Heart left ventricle (tissue), 16 donors: Measurements from ENCODE around the gene TMEM242. TPM values are rescaled to one million over a fixed set of nuclear protein-coding genes. Genes with fewer than 3 reads are reported as not detected.
"Not testable (repeated sequence)": the region's sequence is repeated elsewhere in the genome, so short reads cannot be mapped to it uniquely, and the experiment has no call there.

Source experiments
- ATAC-seq, 4 donors: fragments of 200-7000 bp; cut with Tn5 transposase; one replicate each; pipeline ENCODE4 v1.9.1; 2020 to 2022; ENCODE audit warnings: moderate library complexity in 4 of 4, mild to moderate bottlenecking in 3 of 4, moderate number of reproducible peaks in 1 of 4
- DNase-seq, 5 donors: peaks; one replicate each; pipeline ENCODE4 v3.0.0-alpha.2; 2020
- H3K27ac ChIP-seq, 12 donors: fragments of 200-600 bp; sonication (generic) in 4 of 12; one replicate each; pipeline versions ENCODE4 v1.5.0 to v1.8.0; 2016 to 2022; ENCODE audit warnings: mild to moderate bottlenecking in 2 of 12
- H3K27me3 ChIP-seq, 9 donors: fragments of 200-600 bp; sonication (generic) in 2 of 9; one replicate each; pipeline versions ENCODE4 v1.5.1 to v1.8.0; 2016 to 2022; ENCODE audit warnings: mild to moderate bottlenecking in 3 of 9
- H3K36me3 ChIP-seq, 9 donors: fragments of 200-600 bp; sonication (generic) in 2 of 9; one replicate each; pipeline versions ENCODE4 v1.5.0 to v1.8.0; 2018 to 2022; ENCODE audit warnings: mild to moderate bottlenecking in 2 of 9
- H3K4me1 ChIP-seq, 12 donors: fragments of 200-600 bp; sonication (generic) in 4 of 12; one replicate each; pipeline versions ENCODE4 v1.5.0 to v1.8.0; 2016 to 2022; ENCODE audit warnings: mild to moderate bottlenecking in 3 of 12
- H3K4me3 ChIP-seq, 12 donors: fragments of 200-600 bp; sonication (generic) in 4 of 12; one replicate each; pipeline versions ENCODE4 v1.5.0 to v1.8.0; 2017 to 2022; ENCODE audit warnings: mild to moderate bottlenecking in 9 of 12, moderate library complexity in 4 of 12
- H3K9me3 ChIP-seq, 12 donors: fragments of 200-600 bp; sonication (generic) in 4 of 12; one replicate each; pipeline versions ENCODE4 v1.5.0 to v1.8.0; 2016 to 2022; ENCODE audit warnings: mild to moderate bottlenecking in 1 of 12
- POLR2A ChIP-seq, 2 donors: fragments of 450-650 bp; IDR thresholded peaks; one replicate each; pipeline ENCODE4 v1.6.1; 2017; ENCODE audit warnings: antibody characterized with exemption in 2 of 2, mild to moderate bottlenecking in 2 of 2, moderate library complexity in 2 of 2
- WGBS, 4 donors: extraction: QIAGEN DNeasy Blood & Tissue Kit in 2 of 4; methylation state at CpG; one replicate each; pipeline versions ENCODE4 v1.1.5 to v1.1.7; 2013 to 2018; 5-methylcytosine and 5-hydroxymethylcytosine counted together
- intact Hi-C, 10 donors: fragments of 100-400 bp; cut with DNase I; formaldehyde crosslinking; loops; one replicate each; pipeline versions ENCODE4 v1.11.1 to v1.14.2; 2022
- polyA plus RNA-seq, 2 donors: library from polyadenylated mRNA; stranded (reverse); fragments of 200-250 nt; gene quantifications; one replicate each; pipeline ENCODE4 v1.2.3, GENCODE V29; 2013
- total RNA-seq, 9 donors: library from RNA; depleted of rRNA in 2 of 9; stranded (reverse); fragments of >200 nt in 2 of 9; fragmentation: NEBNext Ultra II Directional in 3 of 9; extraction: Animal tissue kit (Norgen Biotek cat#: 25700) in 3 of 9; gene quantifications; one replicate each; pipeline versions ENCODE4 v1.1.0 to v1.2.4, GENCODE V29; 2016 to 2023
- TF ChIP-seq, protein P1 (sequence below), 12 donors: fragments of 200-600 bp; sonication (generic) in 4 of 12; IDR thresholded peaks; one replicate each; pipeline versions ENCODE4 v1.5.0 to v1.8.0; 2018 to 2022; ENCODE audit warnings: antibody characterized with exemption in 12 of 12, mild to moderate bottlenecking in 5 of 12
- donor health status: ischemic (EF 13 %, LVEDD 7.1; RV severe dilation, severe dysfunction).
- donor health status: healthy with polysubstance abuse.
- donor health status: DM: no; HTN: yes; CAD: no.
- donor health status: DM: no; HTN: no; CAD: no.
- donor health status: ischemic (EF 25% LVEDD 6.9; RV normal size, moderate dysfunction).
- donor health status: ischemic (EF 25% LVEDD 5.7; RV mildly dilated, moderate dysfunction).
- donor health status: healthy.
- donor health status: DM: yes; HTN: yes; CAD: no.
- donor health status: ischemic (EF 35%, LVEDD 5.7; RV mildly dilated, moderate dysfunction).
- donor health status: nonischemic (EF 11% LVEDD 7.7; RV severe dilation, severe dysfunction).
- donor health status: DM: yes; HTN: yes; CAD: no.
- donor health status: PGD.
- donor health status: ischemic (EF 29% LVEDD 5.4; RV normal size, mild dysfunction).
- donor health status: nonischemic (EF 23%, LVEDD 6.1; RV moderate dilation, normal function).

Gene TMEM242
- total and polyA plus RNA-seq, 11 donors, result 5.9 to 18.3 (median 13.2) TPM

DNA sequence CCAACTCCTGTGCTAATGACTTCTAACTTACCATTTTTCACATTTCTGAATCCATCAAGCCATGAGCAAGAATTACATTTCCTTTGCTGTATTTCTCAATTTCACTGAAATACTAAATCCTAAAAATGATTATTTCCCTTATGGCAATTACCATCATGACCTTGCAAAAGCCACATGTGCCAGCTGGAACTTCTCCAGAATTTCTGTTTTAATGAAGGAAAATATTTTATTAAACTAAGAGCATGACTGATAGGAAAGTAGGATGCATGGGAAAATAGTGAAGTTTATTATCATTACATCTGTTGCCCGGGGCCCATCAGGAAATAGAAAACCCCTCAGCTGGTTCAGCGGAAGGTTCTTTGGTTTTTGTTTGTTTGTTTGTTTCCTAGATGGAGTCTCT is 14.4 kb upstream of the TMEM242 start:
- Histone ChIP-seq H3K4me3 (no peak overlapping the region), H3K27ac (no peak overlapping the region), H3K9me3 (no peaks in the 10 kb centered on the region), H3K36me3 (no peaks in the 10 kb centered on the region), H3K4me1 (no peaks in the 10 kb centered on the region), H3K27me3 (no peaks in the 10 kb centered on the region)
- intact Hi-C loops, result loop anchor here in 1 of 10 donors (10.0 kb wide), 1 partner anchor 97 kb away; no protein-coding TSS in a partner anchor
- no peak for DNase-seq
- no peak for TF ChIP-seq POLR2A (IDR thresholded peaks at IDR 0.05)
- TF ChIP-seq, protein P1, sequence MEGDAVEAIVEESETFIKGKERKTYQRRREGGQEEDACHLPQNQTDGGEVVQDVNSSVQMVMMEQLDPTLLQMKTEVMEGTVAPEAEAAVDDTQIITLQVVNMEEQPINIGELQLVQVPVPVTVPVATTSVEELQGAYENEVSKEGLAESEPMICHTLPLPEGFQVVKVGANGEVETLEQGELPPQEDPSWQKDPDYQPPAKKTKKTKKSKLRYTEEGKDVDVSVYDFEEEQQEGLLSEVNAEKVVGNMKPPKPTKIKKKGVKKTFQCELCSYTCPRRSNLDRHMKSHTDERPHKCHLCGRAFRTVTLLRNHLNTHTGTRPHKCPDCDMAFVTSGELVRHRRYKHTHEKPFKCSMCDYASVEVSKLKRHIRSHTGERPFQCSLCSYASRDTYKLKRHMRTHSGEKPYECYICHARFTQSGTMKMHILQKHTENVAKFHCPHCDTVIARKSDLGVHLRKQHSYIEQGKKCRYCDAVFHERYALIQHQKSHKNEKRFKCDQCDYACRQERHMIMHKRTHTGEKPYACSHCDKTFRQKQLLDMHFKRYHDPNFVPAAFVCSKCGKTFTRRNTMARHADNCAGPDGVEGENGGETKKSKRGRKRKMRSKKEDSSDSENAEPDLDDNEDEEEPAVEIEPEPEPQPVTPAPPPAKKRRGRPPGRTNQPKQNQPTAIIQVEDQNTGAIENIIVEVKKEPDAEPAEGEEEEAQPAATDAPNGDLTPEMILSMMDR (IDR thresholded peaks at IDR 0.05), result no peak
- WGBS, 4 donors, result 61 to 75% (median 65%) methylated on average over 2 of the region's 2 CpGs
- ATAC-seq, result no peak

GRCh38 chr6:157337276-157337675 is 14.0 kb upstream of the TMEM242 start:
- not testable (repeated sequence) for ATAC-seq, H3K27ac ChIP-seq, H3K36me3 ChIP-seq, H3K27me3 ChIP-seq, H3K9me3 ChIP-seq, H3K4me3 ChIP-seq, H3K4me1 ChIP-seq, DNase-seq
- WGBS, 4 donors, result 84 to 92% (median 88%) methylated on average over 3 of the region's 3 CpGs
- intact Hi-C loops, result loop anchor here in 1 of 10 donors (10.0 kb wide), 1 partner anchor 98 kb away; no protein-coding TSS in a partner anchor

GRCh38 chr6:157335829-157336228 is 12.5 kb upstream of the TMEM242 start:
- Histone ChIP-seq H3K36me3 (no peaks in the 10 kb centered on the region), H3K4me3 (no peak overlapping the region), H3K9me3 (no peaks in the 10 kb centered on the region), H3K27me3 (no peaks in the 10 kb centered on the region), H3K4me1 (peaks cover 0 to 6% (median 0%) of the 10 kb centered on the region in 12 donors), H3K27ac (peak overlapping the region in 6 of 12 donors; percentile 38 to 57 (median 52))
- WGBS, 4 donors, result 33 to 49% (median 36%) methylated on average over 6 of the region's 6 CpGs
- DNase-seq, result no peak
- peak in 3 of 4 donors; percentile 63 to 75 (median 66) for ATAC-seq
- intact Hi-C loops, result loop anchor here in 1 of 10 donors (10.0 kb wide), 1 partner anchor 99 kb away; no protein-coding TSS in a partner anchor
- no peak for TF ChIP-seq POLR2A (IDR thresholded peaks at IDR 0.05)
- TF ChIP-seq, protein P1 (IDR thresholded peaks at IDR 0.05), result no peak

- H3K4me1 ChIP-seq, result peaks cover 0 to 9% (median 0%) of the 10 kb centered on the region in 12 donors
- no peak overlapping the region for H3K4me3 ChIP-seq
- TF ChIP-seq POLR2A (IDR thresholded peaks at IDR 0.05), result no peak
- TF ChIP-seq, protein P1 (IDR thresholded peaks at IDR 0.05), result no peak
- no peaks in the 10 kb centered on the region for H3K9me3 ChIP-seq
- H3K27ac ChIP-seq, result no peak overlapping the region
- DNase-seq (no peak), ATAC-seq (no peak)
- 82 to 85% (median 83%) methylated on average over 3 of the region's 3 CpGs for WGBS, 4 donors
- intact Hi-C loops, result loop anchor here in 1 of 10 donors (10.0 kb wide), 1 partner anchor 101 kb away; no protein-coding TSS in a partner anchor
- no peaks in the 10 kb centered on the region for H3K36me3 ChIP-seq
- H3K27me3 ChIP-seq, result no peaks in the 10 kb centered on the region
Observed at GRCh38 chr6:157333956-157334355, 10.6 kb upstream of the TMEM242 start.

GRCh38 chr6:157333537-157333936 is 10.2 kb upstream of the TMEM242 start:
- Histone ChIP-seq H3K4me1 (peaks cover 0 to 12% (median 0%) of the 10 kb centered on the region in 12 donors), H3K27ac (no peak overlapping the region), H3K27me3 (no peaks in the 10 kb centered on the region), H3K4me3 (no peak overlapping the region), H3K9me3 (no peaks in the 10 kb centered on the region), H3K36me3 (no peaks in the 10 kb centered on the region)
- intact Hi-C loops, result loop anchor here in 1 of 10 donors (10.0 kb wide), 1 partner anchor 101 kb away; no protein-coding TSS in a partner anchor
- TF ChIP-seq, protein P1 (IDR thresholded peaks at IDR 0.05), result no peak
- TF ChIP-seq POLR2A (IDR thresholded peaks at IDR 0.05), result no peak
- ATAC-seq (no peak), DNase-seq (no peak)
- WGBS, 4 donors, result 69 to 78% (median 76%) methylated on average over 4 of the region's 4 CpGs
